Calu3 (cell line): ENCODE results near the gene DIAPH2. TPM values are rescaled to one million over a fixed set of nuclear protein-coding genes. Genes with fewer than 3 reads are reported as not detected.

Experiments used
- BruUV-seq: library from RNA; stranded (reverse); fragments of 400-500 nt; replicated peaks from 2 replicates; lab custom pipeline; 2021; lab: Mats Ljungman, UMichigan
- CTCF ChIA-PET: fragments of 300-600 bp; sonication (Branson Sonifier 250); formaldehyde crosslinking; loops from one replicate; lab custom pipeline; 2022; ENCODE audit warnings: antibody characterized with exemption; lab: Charles Lee
- DNase-seq: peaks from one replicate; pipeline ENCODE4 v3.0.0; 2022
- H3K27ac Mint-ChIP-seq: one replicate; pipeline ENCODE4 v1.8.0; 2022; ENCODE audit warnings: mixed read lengths; ENCODE audit not compliant: unreplicated experiment
- H3K27me3 Mint-ChIP-seq: one replicate; pipeline ENCODE4 v1.8.0; 2022; ENCODE audit warnings: mixed read lengths; ENCODE audit not compliant: unreplicated experiment
- H3K36me3 Mint-ChIP-seq: one replicate; pipeline ENCODE4 v1.8.0; 2022; ENCODE audit warnings: mild to moderate bottlenecking, moderate library complexity, mixed read lengths; ENCODE audit not compliant: insufficient read depth, unreplicated experiment
- H3K4me1 Mint-ChIP-seq: one replicate; pipeline ENCODE4 v1.8.0; 2022; ENCODE audit warnings: mild to moderate bottlenecking, low read depth, mixed read lengths; ENCODE audit not compliant: unreplicated experiment
- H3K4me3 Mint-ChIP-seq: one replicate; pipeline ENCODE4 v1.8.0; 2022; ENCODE audit warnings: mild to moderate bottlenecking, low read depth, moderate library complexity, mixed read lengths; ENCODE audit not compliant: unreplicated experiment
- H3K9me3 Mint-ChIP-seq: one replicate; pipeline ENCODE4 v1.8.0; 2022; ENCODE audit warnings: low read depth, mixed read lengths; ENCODE audit not compliant: unreplicated experiment
- CTCF ChIP-seq: fragments of 200-600 bp; IDR thresholded peaks from one replicate; pipeline ENCODE4 v1.8.0; 2022; ENCODE audit warnings: antibody characterized with exemption; ENCODE audit not compliant: unreplicated experiment
- intact Hi-C: fragments of 100-400 bp; cut with micrococcal nuclease; formaldehyde crosslinking; loops from one replicate; pipeline ENCODE4 v1.10.0; 2022; ENCODE audit not compliant: unreplicated experiment
- total RNA-seq: library from RNA; stranded (reverse); gene quantifications from 2 replicates; pipeline ENCODE4 v1.2.3, GENCODE V29; 2022

The DIAPH2 gene
- total RNA-seq, 1 experiment from 2014 or later: 24.2 TPM

GRCh38 chrX:97315939-97316338, 631.3 kb downstream of the DIAPH2 start:
- no peak overlapping the region for H3K27ac Mint-ChIP-seq
- no TSS peak for BruUV-seq

GRCh38 chrX:97320305-97320704, 635.7 kb downstream of the DIAPH2 start:
- intact Hi-C loops: no loop called here
- Mint-ChIP-seq H3K27me3 (no peaks in the 10 kb centered on the region), H3K4me1 (no peaks in the 10 kb centered on the region), H3K27ac (no peak overlapping the region), H3K36me3 (no peaks in the 10 kb centered on the region), H3K4me3 (no peak overlapping the region), H3K9me3 (no peaks in the 10 kb centered on the region)
- no peak for DNase-seq
- no peak for TF ChIP-seq CTCF
- no TSS peak for BruUV-seq
- CTCF ChIA-PET: interaction anchor here (0.6 kb wide), 1 partner anchor 1971 kb away, joined by 3 read pairs; no protein-coding TSS in a partner anchor

More at GRCh38 chrX:97315939-97316338, 631.3 kb downstream of the DIAPH2 start:
- Mint-ChIP-seq H3K4me1 (no peaks in the 10 kb centered on the region), H3K36me3 (no peaks in the 10 kb centered on the region), H3K4me3 (no peak overlapping the region), H3K9me3 (no peaks in the 10 kb centered on the region), H3K27me3 (no peaks in the 10 kb centered on the region)
- CTCF ChIA-PET: no interaction called here
- DNase-seq: no peak
- no peak for TF ChIP-seq CTCF
- intact Hi-C loops: no loop called here

GRCh38 chrX:97322401-97322800, 637.8 kb downstream of the DIAPH2 start:
- intact Hi-C loops: no loop called here
- no peak overlapping the region for H3K27ac Mint-ChIP-seq
- BruUV-seq: no TSS peak
- no peaks in the 10 kb centered on the region for H3K27me3 Mint-ChIP-seq
- H3K4me1 Mint-ChIP-seq: no peaks in the 10 kb centered on the region
- H3K4me3 Mint-ChIP-seq: no peak overlapping the region
- no peak for DNase-seq
- H3K36me3 Mint-ChIP-seq: no peaks in the 10 kb centered on the region
- no peaks in the 10 kb centered on the region for H3K9me3 Mint-ChIP-seq
- CTCF ChIA-PET: no interaction called here
- TF ChIP-seq CTCF: no peak

GRCh38 chrX:97326456-97326855, 641.8 kb downstream of the DIAPH2 start:
- DNase-seq: no peak
- CTCF ChIA-PET: no interaction called here
- H3K36me3 Mint-ChIP-seq: no peaks in the 10 kb centered on the region
- intact Hi-C loops: no loop called here
- H3K9me3 Mint-ChIP-seq: no peaks in the 10 kb centered on the region
- H3K4me3 Mint-ChIP-seq: no peak overlapping the region
- H3K27ac Mint-ChIP-seq: no peak overlapping the region
- no peaks in the 10 kb centered on the region for H3K4me1 Mint-ChIP-seq
- no peak for TF ChIP-seq CTCF
- BruUV-seq: no TSS peak
- H3K27me3 Mint-ChIP-seq: no peaks in the 10 kb centered on the region
